GDM1 (cell line): ENCODE data around the gene LPP.

ENCODE experiments used
- DNase-seq: peaks from one replicate; lab custom pipeline; 2025; lab: John Stamatoyannopoulos, UW

The LPP gene

GRCh38 chr3:188331166-188331565 is 177.2 kb downstream of the LPP start:
- DNase-seq = no peak

- DNase-seq = no peak
Observed at GRCh38 chr3:188332085-188332484, 178.1 kb downstream of the LPP start.

GRCh38 chr3:188335656-188336055 is 181.7 kb downstream of the LPP start:
- DNase-seq = no peak

GRCh38 chr3:188336178-188336577 is 182.2 kb downstream of the LPP start:
- no peak for DNase-seq

GRCh38 chr3:188337232-188337631 is 183.3 kb downstream of the LPP start:
- DNase-seq = no peak

- no peak for DNase-seq
Observed at GRCh38 chr3:188338086-188338485, 184.1 kb downstream of the LPP start.

- no peak for DNase-seq
Observed at GRCh38 chr3:188339410-188340295, 185.7 kb downstream of the LPP start.

- no peak for DNase-seq
Observed at GRCh38 chr3:188341501-188341900, 187.5 kb downstream of the LPP start.

GRCh38 chr3:188342991-188343732 is 189.2 kb downstream of the LPP start:
- no peak for DNase-seq

GRCh38 chr3:188343894-188344293 is 189.9 kb downstream of the LPP start:
- DNase-seq = no peak

GRCh38 chr3:188345223-188345622 is 191.3 kb downstream of the LPP start:
- DNase-seq = no peak

- DNase-seq = no peak
Observed at GRCh38 chr3:188348435-188349244, 194.7 kb downstream of the LPP start.

- no peak for DNase-seq
Observed at GRCh38 chr3:188349351-188349901, 195.5 kb downstream of the LPP start.

GRCh38 chr3:188349933-188350332 is 196.0 kb downstream of the LPP start:
- no peak for DNase-seq

- no peak for DNase-seq
Observed at GRCh38 chr3:188350961-188351360, 197.0 kb downstream of the LPP start.

- no peak for DNase-seq
Observed at GRCh38 chr3:188351648-188352047, 197.7 kb downstream of the LPP start.

GRCh38 chr3:188352196-188352927 is 198.4 kb downstream of the LPP start:
- DNase-seq = no peak

GRCh38 chr3:188353426-188353825 is 199.5 kb downstream of the LPP start:
- no peak for DNase-seq

GRCh38 chr3:188358787-188359493 is 205.0 kb downstream of the LPP start:
- peak; percentile 14 for DNase-seq

- no peak for DNase-seq
Observed at GRCh38 chr3:188360364-188360881, 206.5 kb downstream of the LPP start.
